ENCODE measurements around the gene LRRC56. TPM values are rescaled to one million over a fixed set of nuclear protein-coding genes. Genes with fewer than 3 reads are reported as not detected.

Gene LRRC56
- total and polyA plus RNA-seq, 2 of the 13 experiments (the other 11 are each of a cell fraction or from before 2014, with no cell fraction given) = 0.11 to 0.29 TPM

- no peak for TF ChIP-seq HNF1A (IDR thresholded peaks at IDR 0.05; ENCODE audit: low read depth)
- 0 out of 2 replicates have a peak, but pooled peaks have one; percentile 42 for TF ChIP-seq HNF1A (CRISPR knock-in tag; IDR thresholded peaks at IDR 0.05; ENCODE audit: borderline replicate concordance)
- TF ChIP-seq SMYD3 (CRISPR knock-in tag; IDR thresholded peaks at IDR 0.05) = no peak
- peak; percentile 85 for TF ChIP-seq YEATS2 (CRISPR knock-in tag; IDR thresholded peaks at IDR 0.05; ENCODE audit: borderline replicate concordance)
- peak; percentile 83; the same call in 1 of the 2 replicates for TF ChIP-seq PAX8 (CRISPR knock-in tag; IDR thresholded peaks at IDR 0.05; ENCODE audit: borderline replicate concordance)
- peak; percentile 30 for TF ChIP-seq TFE3 (CRISPR knock-in tag; IDR thresholded peaks at IDR 0.05)
- TF ChIP-seq ZFAT (CRISPR knock-in tag; conservative IDR thresholded peaks at IDR 0.05) = no peak
- peak; percentile 70 for TF ChIP-seq HCFC1 (IDR thresholded peaks at IDR 0.05; ENCODE audit: low read depth, low read length)
- peak; percentile 79 for TF ChIP-seq ZBTB2 (CRISPR knock-in tag; IDR thresholded peaks at IDR 0.05; ENCODE audit: low read depth)
- TF ChIP-seq ZNF143 (CRISPR knock-in tag; IDR thresholded peaks at IDR 0.05) = peak; percentile 39
- 0 out of 2 replicates have a peak, but pooled peaks have one; percentile 33 for TF ChIP-seq MYNN (CRISPR knock-in tag; IDR thresholded peaks at IDR 0.05; ENCODE audit: low read depth)
- peak; percentile 41; the same call in 1 of the 2 replicates for TF ChIP-seq ETV5 (CRISPR knock-in tag; IDR thresholded peaks at IDR 0.05; ENCODE audit: borderline replicate concordance)
- TF ChIP-seq ZNF296 (CRISPR knock-in tag; conservative IDR thresholded peaks at IDR 0.05) = no peak; the same call in 1 of the 2 replicates
- TF ChIP-seq ZNF24 (IDR thresholded peaks at IDR 0.05) = no peak
- TF ChIP-seq ZBTB25 (CRISPR knock-in tag; IDR thresholded peaks at IDR 0.05) = peak; percentile 71; the same call in 1 of the 2 replicates
- TF ChIP-seq SALL2 (CRISPR knock-in tag; IDR thresholded peaks at IDR 0.05) = 0 out of 2 replicates have a peak, but pooled peaks have one; percentile 9
- TF ChIP-seq NAIF1 (CRISPR knock-in tag; IDR thresholded peaks at IDR 0.05; ENCODE audit: borderline replicate concordance) = no peak
- peak; percentile 49; the same call in 1 of the 2 replicates for TF ChIP-seq ZNF773 (CRISPR knock-in tag; IDR thresholded peaks at IDR 0.05; ENCODE audit: borderline replicate concordance)
- 0 out of 2 replicates have a peak, but pooled peaks have one; percentile 19 for TF ChIP-seq DPF2 (CRISPR knock-in tag; IDR thresholded peaks at IDR 0.05; ENCODE audit: borderline replicate concordance, low read depth)
- peak; percentile 90; the same call in 1 of the 2 replicates for TF ChIP-seq ELF4 (CRISPR knock-in tag; IDR thresholded peaks at IDR 0.05; ENCODE audit: borderline replicate concordance)
- TF ChIP-seq KDM2A (CRISPR knock-in tag; IDR thresholded peaks at IDR 0.05; ENCODE audit: borderline replicate concordance, low read depth) = peak; percentile 59; the same call in 1 of the 2 replicates
These were observed 30.9 kb upstream of the LRRC56 start (continued) for GRCh38 chr11:506238-506994.
